GM20000 (cell line): ENCODE measurements around the gene PRKG1.

ENCODE experiments used
- DNase-seq: peaks from one replicate; pipeline ENCODE4 v3.0.0; 2012; ENCODE audit warnings: low spot score
- CTCF ChIP-seq: IDR thresholded peaks from 2 replicates; pipeline ENCODE4 v1.5.1; 2012; ENCODE audit warnings: mild to moderate bottlenecking, control low read depth; ENCODE audit errors: extremely low read depth, missing control alignments

Gene PRKG1

GRCh38 chr10:52056291-52056690, 982.0 kb downstream of the PRKG1 start:
- no peak for DNase-seq
- no peak for TF ChIP-seq CTCF

- DNase-seq = no peak
- TF ChIP-seq CTCF = no peak
These were observed 984.8 kb downstream of the PRKG1 start for GRCh38 chr10:52059089-52059488.

GRCh38 chr10:52063159-52063558, 988.9 kb downstream of the PRKG1 start:
- DNase-seq = no peak
- TF ChIP-seq CTCF = no peak

GRCh38 chr10:52064084-52064845, 990.0 kb downstream of the PRKG1 start:
- no peak for DNase-seq
- no peak for TF ChIP-seq CTCF

GRCh38 chr10:52066383-52066782, 992.1 kb downstream of the PRKG1 start:
- TF ChIP-seq CTCF = no peak
- DNase-seq = no peak

- DNase-seq = no peak
- no peak for TF ChIP-seq CTCF
These were observed 994.2 kb downstream of the PRKG1 start for GRCh38 chr10:52068485-52068884.

GRCh38 chr10:52071814-52072213, 997.5 kb downstream of the PRKG1 start:
- no peak for DNase-seq
- no peak for TF ChIP-seq CTCF
